Stromal cell of bone marrow (primary cell): Measurements from ENCODE around the gene CC2D1B.

Source experiments
- DNase-seq: peaks from one replicate; pipeline ENCODE4 v3.0.0-alpha.2; 2012; ENCODE audit warnings: low read depth

Gene CC2D1B

GRCh38 chr1:52358851-52359497, 7.0 kb downstream of the CC2D1B start:
- DNase-seq: no peak

- no peak for DNase-seq
Measured at GRCh38 chr1:52357397-52357796, 8.6 kb downstream of the CC2D1B start.

GRCh38 chr1:52356818-52357355, 9.1 kb downstream of the CC2D1B start:
- DNase-seq: no peak

- no peak for DNase-seq
Measured at GRCh38 chr1:52355847-52356505, 10.0 kb downstream of the CC2D1B start.

GRCh38 chr1:52355436-52355835, 10.6 kb downstream of the CC2D1B start:
- DNase-seq: no peak

GRCh38 chr1:52352690-52353089, 13.3 kb downstream of the CC2D1B start:
- DNase-seq: no peak

- DNase-seq: no peak
Measured at GRCh38 chr1:52348704-52349300, 17.2 kb downstream of the CC2D1B start.

GRCh38 chr1:52346653-52347052, 19.4 kb downstream of the CC2D1B start:
- no peak for DNase-seq

GRCh38 chr1:52345252-52345651, 20.8 kb downstream of the CC2D1B start:
- no peak for DNase-seq

GRCh38 chr1:52343979-52344378, 22.0 kb downstream of the CC2D1B start:
- no peak for DNase-seq

GRCh38 chr1:52341655-52342260, 24.2 kb downstream of the CC2D1B start:
- no peak for DNase-seq

GRCh38 chr1:52337439-52337838, 28.6 kb downstream of the CC2D1B start:
- DNase-seq: no peak

- DNase-seq: no peak
Measured at GRCh38 chr1:52334906-52335528, 31.0 kb downstream of the CC2D1B start.

- DNase-seq: no peak
Measured at GRCh38 chr1:52332411-52332810, 33.6 kb downstream of the CC2D1B start.

GRCh38 chr1:52328615-52329014, 37.4 kb downstream of the CC2D1B start:
- no peak for DNase-seq

GRCh38 chr1:52325786-52326185, 40.2 kb downstream of the CC2D1B start:
- no peak for DNase-seq

GRCh38 chr1:52323731-52324130, 42.3 kb downstream of the CC2D1B start:
- no peak for DNase-seq

GRCh38 chr1:52321061-52321460, 44.9 kb downstream of the CC2D1B start:
- DNase-seq: no peak

- DNase-seq: no peak
Measured at GRCh38 chr1:52306227-52307006, 59.6 kb downstream of the CC2D1B start.

GRCh38 chr1:52305417-52306226, 60.4 kb downstream of the CC2D1B start:
- DNase-seq: no peak
